Natural killer cell treated with Interleukin-12 subunit alpha and Interleukin-12 subunit beta and Interleukin-15 and Interleukin-18, amount 100 ng/mL, for 72 hours (primary cell): ENCODE results near the gene OR51B4. TPM values are rescaled to one million over a fixed set of nuclear protein-coding genes. Genes with fewer than 3 reads are reported as not detected.
"Not testable (repeated sequence)": the region's sequence is repeated elsewhere in the genome, so short reads cannot be mapped to it uniquely, and the experiment has no call there.

Source experiments
- ATAC-seq, 2 donors: fragments of 150-1000 bp; cut with Tn5 transposase in 1 of 2; sonication (Bioruptor Pico), chemical (Tn5 transposase) in 1 of 2; 2 replicates each; pipeline ENCODE4 v1.10.0; 2021
- DNase-seq: peaks from one replicate; pipeline ENCODE4 v3.0.0; 2022; ENCODE audit warnings: low spot score
- H3K27ac Mint-ChIP-seq, 2 donors: 1 replicate in 1 of 2; 2 replicates in 1 of 2; pipeline ENCODE4 v1.8.0; 2022; ENCODE audit warnings: mixed read lengths in 2 of 2, mild to moderate bottlenecking in 1 of 2, moderate library complexity in 1 of 2
- H3K27me3 Mint-ChIP-seq, 2 donors: 1 replicate in 1 of 2; 2 replicates in 1 of 2; pipeline ENCODE4 v1.8.0; 2022; ENCODE audit warnings: mixed read lengths in 2 of 2
- H3K36me3 Mint-ChIP-seq: one replicate; pipeline ENCODE4 v1.8.0; 2022; ENCODE audit warnings: mixed read lengths
- H3K4me1 Mint-ChIP-seq, 2 donors: 1 replicate in 1 of 2; 2 replicates in 1 of 2; pipeline ENCODE4 v1.8.0; 2022; ENCODE audit warnings: low read depth in 2 of 2, mixed read lengths in 2 of 2, mild to moderate bottlenecking in 1 of 2
- H3K4me3 Mint-ChIP-seq: one replicate; pipeline ENCODE4 v1.8.0; 2022; ENCODE audit warnings: mixed read lengths
- H3K9me3 Mint-ChIP-seq: 2 replicates; pipeline ENCODE4 v1.8.0; 2022; ENCODE audit warnings: mixed read lengths
- total RNA-seq, 2 donors: library from RNA; stranded (reverse); gene quantifications; one replicate each; pipeline ENCODE4 v1.2.3, GENCODE V29; 2022

OR51B4 gene, protein sequence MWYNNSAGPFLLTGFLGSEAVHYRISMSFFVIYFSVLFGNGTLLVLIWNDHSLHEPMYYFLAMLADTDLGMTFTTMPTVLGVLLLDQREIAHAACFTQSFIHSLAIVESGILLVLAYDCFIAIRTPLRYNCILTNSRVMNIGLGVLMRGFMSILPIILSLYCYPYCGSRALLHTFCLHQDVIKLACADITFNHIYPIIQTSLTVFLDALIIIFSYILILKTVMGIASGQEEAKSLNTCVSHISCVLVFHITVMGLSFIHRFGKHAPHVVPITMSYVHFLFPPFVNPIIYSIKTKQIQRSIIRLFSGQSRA
- total RNA-seq: not detected

GRCh38 chr11:5301846-5302245 is at the start of gene OR51B4:
Gene OR51B4, minus strand, starts transcription at chr11:5301946. Its CDS starts 0 bp downstream, at chr11:5301946.
- H3K4me1 Mint-ChIP-seq: no peaks in the 10 kb centered on the region
- ATAC-seq (no peak), DNase-seq (no peak)
- peaks cover 3 to 8% of the 10 kb centered on the region in 2 donors for H3K27me3 Mint-ChIP-seq
- H3K27ac Mint-ChIP-seq: no peak within 1 kb of the TSS
- no peaks in the 10 kb centered on the region for H3K36me3 Mint-ChIP-seq
- H3K9me3 Mint-ChIP-seq: peaks cover 4% of the 10 kb centered on the region
- H3K4me3 Mint-ChIP-seq: no peak within 1 kb of the TSS

DNA sequence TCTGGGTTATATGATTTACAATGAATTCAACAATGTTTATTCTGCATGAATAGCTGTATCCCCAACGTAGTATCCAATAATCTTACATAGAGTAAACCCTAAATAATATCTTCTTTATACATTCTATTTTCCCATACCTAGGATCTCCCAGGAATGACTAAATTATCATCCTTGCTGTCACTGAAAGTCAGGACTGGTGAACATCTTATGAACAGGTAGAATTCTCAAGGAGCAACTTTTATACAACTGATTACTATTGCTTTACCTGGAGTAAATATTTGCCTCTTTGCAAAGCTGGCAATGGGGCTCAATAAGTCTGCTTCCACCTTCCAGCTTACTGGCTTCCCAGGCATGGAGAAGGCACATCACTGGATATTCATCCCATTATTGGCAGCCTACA is 49.5 kb upstream of the OR51B4 start, which contains the start of gene OR51B6:
Gene OR51B6, plus strand, starts transcription at position 301 of the 400 bp plus-strand sequence. Its CDS starts 0 bp downstream, at position 301.
- Mint-ChIP-seq H3K27me3 (peaks cover 8 to 14% of the 10 kb centered on the region in 2 donors), H3K36me3 (no peaks in the 10 kb centered on the region), H3K27ac (no peak within 1 kb of the TSS)

GRCh38 chr11:5349550-5349949 is 47.8 kb upstream of the OR51B4 start:
- peaks cover 8% of the 10 kb centered on the region for H3K9me3 Mint-ChIP-seq
- H3K27me3 Mint-ChIP-seq: peaks cover 8 to 14% of the 10 kb centered on the region in 2 donors
- ATAC-seq (no peak), DNase-seq (no peak)
- H3K4me3 Mint-ChIP-seq: no peak overlapping the region
- no peaks in the 10 kb centered on the region for H3K4me1 Mint-ChIP-seq
- no peak overlapping the region for H3K27ac Mint-ChIP-seq
- no peaks in the 10 kb centered on the region for H3K36me3 Mint-ChIP-seq

More for the DNA sequence above, 49.5 kb upstream of the OR51B4 start, which contains the start of gene OR51B6:
- ATAC-seq (no peak), DNase-seq (no peak)
- Mint-ChIP-seq H3K9me3 (peaks cover 10% of the 10 kb centered on the region), H3K4me3 (no peak within 1 kb of the TSS), H3K4me1 (no peaks in the 10 kb centered on the region)

GRCh38 chr11:5348551-5349194 is 46.9 kb upstream of the OR51B4 start:
- Mint-ChIP-seq H3K27me3 (peaks cover 10 to 14% of the 10 kb centered on the region in 2 donors), H3K36me3 (no peaks in the 10 kb centered on the region)

DNA sequence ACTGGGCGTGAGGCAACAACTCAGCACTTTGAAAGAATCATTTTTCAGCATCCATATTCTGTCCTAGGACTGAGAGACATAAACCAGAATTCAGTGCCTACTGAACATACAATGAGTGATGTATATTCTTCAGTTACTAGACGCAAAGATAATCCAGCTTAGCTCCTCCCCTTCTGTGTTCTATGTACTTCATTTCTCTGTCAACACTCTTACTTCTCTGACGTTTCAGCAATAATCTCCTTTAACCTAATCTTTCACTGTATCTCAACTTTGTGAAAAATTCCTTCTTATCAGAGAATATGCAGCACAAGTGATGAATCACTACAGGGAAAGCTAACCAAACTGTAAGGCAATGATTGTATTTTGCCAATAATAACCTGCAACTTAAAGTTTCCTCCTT is 44.1 kb upstream of the OR51B4 start:
- H3K9me3 Mint-ChIP-seq: peaks cover 3% of the 10 kb centered on the region
- ATAC-seq: no peak
- peaks cover 13 to 14% of the 10 kb centered on the region in 2 donors for H3K27me3 Mint-ChIP-seq
- no peak for DNase-seq
- no peak overlapping the region for H3K4me3 Mint-ChIP-seq
- H3K4me1 Mint-ChIP-seq: no peaks in the 10 kb centered on the region
- H3K36me3 Mint-ChIP-seq: no peaks in the 10 kb centered on the region
- no peak overlapping the region for H3K27ac Mint-ChIP-seq

More at GRCh38 chr11:5348551-5349194, 46.9 kb upstream of the OR51B4 start:
- DNase-seq (no peak), ATAC-seq (no peak)
- no peak overlapping the region for H3K27ac Mint-ChIP-seq
- no peak overlapping the region for H3K4me3 Mint-ChIP-seq
- H3K9me3 Mint-ChIP-seq: peaks cover 8% of the 10 kb centered on the region
- no peaks in the 10 kb centered on the region for H3K4me1 Mint-ChIP-seq

- Mint-ChIP-seq H3K36me3 (no peaks in the 10 kb centered on the region), H3K27me3 (peaks cover 8 to 10% of the 10 kb centered on the region in 2 donors), H3K27ac (no peak within 1 kb of the TSS), H3K9me3 (peaks cover 3% of the 10 kb centered on the region), H3K4me1 (no peaks in the 10 kb centered on the region), H3K4me3 (no peak within 1 kb of the TSS)
- DNase-seq (no peak), ATAC-seq (no peak)
Measured at GRCh38 chr11:5343474-5344335, 42.0 kb upstream of the OR51B4 start, which contains the start of gene OR51B5. Gene OR51B5, minus strand, starts transcription at chr11:5343524. Its CDS starts 0 bp downstream, at chr11:5343524.

GRCh38 chr11:5339771-5340322 is 38.1 kb upstream of the OR51B4 start:
- DNase-seq (no peak), ATAC-seq (no peak)
- Mint-ChIP-seq H3K4me1 (no peaks in the 10 kb centered on the region), H3K4me3 (no peak overlapping the region), H3K27ac (no peak overlapping the region), H3K9me3 (no peaks in the 10 kb centered on the region), H3K36me3 (no peaks in the 10 kb centered on the region), H3K27me3 (peaks cover 0 to 7% of the 10 kb centered on the region in 2 donors)

DNA sequence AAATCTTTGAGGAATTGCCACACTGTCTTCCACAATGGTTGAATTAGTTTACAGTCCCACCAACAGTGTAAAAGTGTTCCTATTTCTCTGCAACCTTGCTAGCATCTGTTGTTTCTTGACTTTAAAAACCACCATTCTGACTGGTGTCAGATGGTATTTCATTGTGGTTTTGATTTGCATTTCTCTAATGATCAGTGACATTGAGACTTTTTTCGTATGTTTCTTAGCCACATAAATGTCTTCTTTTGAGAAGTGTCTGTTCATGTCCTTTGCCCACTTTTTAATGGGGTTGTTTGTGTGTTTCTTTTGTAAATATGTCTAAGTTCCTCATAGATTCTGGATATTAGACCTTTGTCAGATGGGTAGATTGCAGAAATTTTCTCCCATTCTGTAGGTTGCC is 35.5 kb upstream of the OR51B4 start:
- H3K9me3 Mint-ChIP-seq, ATAC-seq, DNase-seq, H3K27ac Mint-ChIP-seq, H3K4me1 Mint-ChIP-seq, H3K36me3 Mint-ChIP-seq, H3K4me3 Mint-ChIP-seq, H3K27me3 Mint-ChIP-seq: not testable (repeated sequence)

- Mint-ChIP-seq H3K27ac (no peak overlapping the region), H3K36me3 (no peaks in the 10 kb centered on the region), H3K4me1 (no peaks in the 10 kb centered on the region), H3K27me3 (peaks cover 0 to 2% of the 10 kb centered on the region in 2 donors), H3K4me3 (no peak overlapping the region), H3K9me3 (no peaks in the 10 kb centered on the region)
- ATAC-seq (no peak), DNase-seq (no peak)
Measured at GRCh38 chr11:5336331-5336730, 34.6 kb upstream of the OR51B4 start.

DNA sequence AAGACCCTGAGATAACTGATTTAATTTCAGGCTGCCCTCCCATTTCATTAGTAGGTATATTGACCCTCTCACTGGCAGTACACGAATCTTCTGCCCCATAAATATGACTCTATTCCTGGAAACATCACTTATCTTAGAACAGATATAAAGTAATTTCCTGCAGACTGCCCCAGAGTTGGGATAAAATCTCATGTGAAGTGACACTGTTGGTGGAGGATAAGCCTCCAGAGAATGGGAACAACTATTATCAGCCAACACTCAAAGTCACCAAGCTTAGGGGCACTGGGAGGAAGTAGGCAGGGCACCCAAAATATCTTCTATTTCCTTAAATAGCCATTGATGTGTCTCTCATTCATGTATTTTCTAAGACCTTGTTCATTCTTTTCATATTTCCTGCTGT is 33.4 kb upstream of the OR51B4 start:
- H3K36me3 Mint-ChIP-seq: no peaks in the 10 kb centered on the region

GRCh38 chr11:5324197-5324596 is 22.5 kb upstream of the OR51B4 start, which contains the start of gene OR51B2:
Gene OR51B2, minus strand, starts transcription at chr11:5324297. Its CDS starts 0 bp downstream, at chr11:5324297.
- H3K36me3 Mint-ChIP-seq: no peaks in the 10 kb centered on the region
- no peak within 1 kb of the TSS for H3K4me3 Mint-ChIP-seq
- no peak for DNase-seq
- H3K27me3 Mint-ChIP-seq: peaks cover 0 to 11% of the 10 kb centered on the region in 2 donors
- no peak for ATAC-seq
- H3K4me1 Mint-ChIP-seq: no peaks in the 10 kb centered on the region
- no peaks in the 10 kb centered on the region for H3K9me3 Mint-ChIP-seq
- H3K27ac Mint-ChIP-seq: no peak within 1 kb of the TSS

More for the DNA sequence above, 33.4 kb upstream of the OR51B4 start:
- no peak for DNase-seq
- Mint-ChIP-seq H3K4me3 (no peak overlapping the region), H3K4me1 (no peaks in the 10 kb centered on the region), H3K27me3 (peaks cover 0 to 2% of the 10 kb centered on the region in 2 donors), H3K9me3 (no peaks in the 10 kb centered on the region), H3K27ac (no peak overlapping the region)
- no peak for ATAC-seq

GRCh38 chr11:5317292-5317691 is 15.5 kb upstream of the OR51B4 start:
- H3K27ac Mint-ChIP-seq: no peak overlapping the region
- H3K4me3 Mint-ChIP-seq: no peak overlapping the region
- H3K4me1 Mint-ChIP-seq: no peaks in the 10 kb centered on the region
- H3K27me3 Mint-ChIP-seq: no peaks in the 10 kb centered on the region
- no peak for ATAC-seq
- no peak for DNase-seq
- H3K36me3 Mint-ChIP-seq: no peaks in the 10 kb centered on the region
- no peaks in the 10 kb centered on the region for H3K9me3 Mint-ChIP-seq

DNA sequence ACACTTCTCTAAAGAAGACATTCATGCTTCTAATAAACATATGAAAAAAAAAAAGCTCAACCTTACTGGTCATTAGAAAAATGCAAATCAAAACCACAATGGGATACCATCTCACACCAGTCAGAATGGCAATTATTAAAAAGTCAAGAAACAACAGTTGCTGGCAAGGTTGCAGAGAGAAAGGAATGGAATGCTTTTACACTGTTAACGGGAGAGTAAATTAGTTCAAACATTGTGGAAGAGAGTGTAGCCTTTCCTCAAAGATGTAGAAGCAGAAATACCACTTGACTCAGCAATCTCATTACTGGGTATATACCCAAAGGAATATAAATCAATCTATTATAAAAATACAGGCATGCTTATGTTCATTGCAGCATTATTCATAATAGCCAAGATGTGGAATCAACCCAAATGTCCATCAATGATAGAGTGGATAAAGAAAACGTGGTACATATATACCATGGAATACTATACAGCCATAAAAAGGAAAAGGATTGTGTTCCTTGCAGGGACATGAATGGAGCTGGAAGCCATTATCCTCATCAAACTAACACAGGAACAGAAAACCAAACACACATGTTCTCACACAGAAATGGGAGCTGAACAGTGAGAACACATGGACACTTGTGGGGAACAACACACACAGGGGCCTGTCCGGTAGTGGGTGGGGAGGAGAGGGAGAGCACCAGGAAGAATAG is 11.7 kb upstream of the OR51B4 start:
- H3K4me1 Mint-ChIP-seq, H3K36me3 Mint-ChIP-seq, H3K9me3 Mint-ChIP-seq, H3K27me3 Mint-ChIP-seq, DNase-seq, ATAC-seq, H3K27ac Mint-ChIP-seq, H3K4me3 Mint-ChIP-seq: not testable (repeated sequence)
